A673 (cell line): ENCODE data around the gene HTRA2. TPM values are rescaled to one million over a fixed set of nuclear protein-coding genes. Genes with fewer than 3 reads are reported as not detected.
A peak's percentile ranks its signal among the peaks of the same experiment; 100 is the strongest.

ENCODE experiments used
- BruUV-seq: library from RNA; stranded (reverse); fragments of 400-500 nt; replicated peaks from 2 replicates; lab custom pipeline; 2021; lab: Mats Ljungman, UMichigan
- CTCF ChIA-PET: fragments of 300-600 bp; sonication (Branson Sonifier 250); formaldehyde crosslinking; loops from one replicate; lab custom pipeline; 2022; ENCODE audit warnings: antibody characterized with exemption; lab: Charles Lee
- POLR2A ChIA-PET: fragments of 300-600 bp; sonication (Branson Sonifier 250); formaldehyde crosslinking; loops from one replicate; lab custom pipeline; 2022; ENCODE audit warnings: antibody characterized with exemption; ENCODE audit not compliant: low non-redundant PET; lab: Charles Lee
- DNase-seq: peaks from one replicate; pipeline ENCODE4 v3.0.0-alpha.2; 2015; ENCODE audit warnings: low spot score
- H3K27ac ChIP-seq: fragments of 200-600 bp; sonication (generic); 2 replicates; pipeline ENCODE4 v1.5.1; 2016; ENCODE audit warnings: mixed run types, low read depth, mild to moderate bottlenecking, mixed read lengths, antibody characterized with exemption, low read length; ENCODE audit not compliant: poor library complexity, severe bottlenecking
- H3K27me3 ChIP-seq: fragments of 200-600 bp; sonication (generic); replicated peaks from 2 replicates; pipeline ENCODE4 v1.6.1; 2017; ENCODE audit warnings: mixed run types, low read depth, mild to moderate bottlenecking, mixed read lengths, antibody characterized with exemption, low read length; ENCODE audit not compliant: insufficient read depth, poor library complexity
- H3K36me3 ChIP-seq: fragments of 200-600 bp; sonication (generic); 2 replicates; pipeline ENCODE4 v1.6.1; 2016; ENCODE audit warnings: mixed run types, mild to moderate bottlenecking, mixed read lengths, antibody characterized with exemption, low read length; ENCODE audit not compliant: insufficient read depth, poor library complexity, severe bottlenecking
- H3K4me1 ChIP-seq: fragments of 200-600 bp; sonication (generic); 2 replicates; pipeline ENCODE4 v1.6.1; 2017; ENCODE audit warnings: mixed run types, mild to moderate bottlenecking, mixed read lengths, antibody characterized with exemption, low read length; ENCODE audit not compliant: insufficient read depth, poor library complexity, severe bottlenecking
- H3K4me3 ChIP-seq: fragments of 200-600 bp; sonication (generic); 2 replicates; pipeline ENCODE4 v1.5.1; 2016; ENCODE audit warnings: low read depth, mixed run types, mild to moderate bottlenecking, mixed read lengths, low read length; ENCODE audit not compliant: poor library complexity, severe bottlenecking
- H3K9me3 ChIP-seq: fragments of 200-600 bp; sonication (generic); 2 replicates; pipeline ENCODE4 v1.6.1; 2016; ENCODE audit warnings: mixed run types, low read depth, mild to moderate bottlenecking, mixed read lengths, antibody characterized with exemption, low read length; ENCODE audit not compliant: poor library complexity, severe bottlenecking
- CTCF ChIP-seq: fragments of 300-800, 200-600 bp; sonication (generic); conservative IDR thresholded peaks from 2 replicates; pipeline ENCODE4 v1.5.1; 2017; ENCODE audit warnings: low read depth, mild to moderate bottlenecking, antibody characterized with exemption, low read length, moderate library complexity, mixed read lengths
- EZH2 ChIP-seq: fragments of 200-600 bp; sonication (generic); IDR thresholded peaks from 2 replicates; pipeline ENCODE4 v1.6.1; 2017; ENCODE audit warnings: borderline replicate concordance, low read depth, mild to moderate bottlenecking, mixed read lengths, antibody characterized with exemption, low read length; ENCODE audit not compliant: poor library complexity, severe bottlenecking
- intact Hi-C: fragments of 100-400 bp; cut with micrococcal nuclease; formaldehyde crosslinking; loops from one replicate; pipeline ENCODE4 v1.10.0; 2022; ENCODE audit not compliant: unreplicated experiment
- total RNA-seq: library from RNA; stranded (reverse); gene quantifications from 2 replicates; pipeline ENCODE4 v1.2.3, GENCODE V29; 2021

The HTRA2 gene
- total RNA-seq, 1 experiment from 2014 or later, result 35.1 TPM

DNA sequence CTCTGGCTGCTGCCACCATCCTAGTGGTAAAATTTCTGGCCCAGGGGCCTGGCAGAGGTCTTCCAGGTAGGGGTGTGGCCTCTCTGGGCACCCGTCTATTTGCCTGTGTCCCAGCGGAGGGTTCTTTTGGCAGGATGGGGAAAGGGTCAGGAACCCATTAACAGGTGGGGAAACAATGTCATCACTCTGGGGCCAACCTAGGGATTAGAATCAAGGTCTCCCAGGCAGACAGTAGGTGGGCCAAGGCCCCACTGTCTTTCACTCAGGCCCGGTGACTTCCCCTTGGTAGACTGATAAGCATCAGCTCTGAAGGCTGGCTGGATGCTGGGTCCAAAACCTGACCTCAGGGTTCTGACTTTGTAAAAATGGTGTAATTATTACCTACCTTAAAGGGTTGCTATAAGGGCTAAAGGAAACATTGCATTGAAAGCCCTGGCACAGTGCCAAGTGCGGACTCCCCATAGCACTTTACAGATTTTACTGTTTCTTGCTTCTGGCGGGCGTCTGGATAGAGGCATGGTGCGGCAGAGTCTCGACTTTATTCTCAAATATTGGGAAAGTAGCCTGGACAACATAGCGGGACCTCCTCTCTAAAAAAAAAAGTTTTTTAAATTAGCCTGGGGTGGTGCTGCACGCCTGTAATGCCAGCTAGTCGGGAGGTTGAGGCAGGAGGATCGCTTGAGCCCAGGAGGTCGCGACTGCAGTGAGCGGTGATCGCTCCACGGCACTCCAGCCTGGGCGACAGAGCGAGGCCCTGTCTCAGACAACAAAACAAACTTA, 32.5 kb upstream of the HTRA2 start:
- POLR2A ChIA-PET, result no interaction called here
- DNase-seq, result no peak
- Histone ChIP-seq H3K27me3 (peaks cover 31% of the 10 kb centered on the region), H3K4me1 (peaks cover 5% of the 10 kb centered on the region), H3K4me3 (no peak overlapping the region), H3K36me3 (peaks cover 9% of the 10 kb centered on the region), H3K9me3 (no peaks in the 10 kb centered on the region), H3K27ac (no peak overlapping the region)
- TF ChIP-seq CTCF (no peak), EZH2 (no peak)
- intact Hi-C loops, result no loop called here
- BruUV-seq, result no TSS peak
- CTCF ChIA-PET, result interaction anchor here (0.5 kb wide), 1 partner anchor 45 kb away, joined by 5 read pairs; no protein-coding TSS in a partner anchor

DNA sequence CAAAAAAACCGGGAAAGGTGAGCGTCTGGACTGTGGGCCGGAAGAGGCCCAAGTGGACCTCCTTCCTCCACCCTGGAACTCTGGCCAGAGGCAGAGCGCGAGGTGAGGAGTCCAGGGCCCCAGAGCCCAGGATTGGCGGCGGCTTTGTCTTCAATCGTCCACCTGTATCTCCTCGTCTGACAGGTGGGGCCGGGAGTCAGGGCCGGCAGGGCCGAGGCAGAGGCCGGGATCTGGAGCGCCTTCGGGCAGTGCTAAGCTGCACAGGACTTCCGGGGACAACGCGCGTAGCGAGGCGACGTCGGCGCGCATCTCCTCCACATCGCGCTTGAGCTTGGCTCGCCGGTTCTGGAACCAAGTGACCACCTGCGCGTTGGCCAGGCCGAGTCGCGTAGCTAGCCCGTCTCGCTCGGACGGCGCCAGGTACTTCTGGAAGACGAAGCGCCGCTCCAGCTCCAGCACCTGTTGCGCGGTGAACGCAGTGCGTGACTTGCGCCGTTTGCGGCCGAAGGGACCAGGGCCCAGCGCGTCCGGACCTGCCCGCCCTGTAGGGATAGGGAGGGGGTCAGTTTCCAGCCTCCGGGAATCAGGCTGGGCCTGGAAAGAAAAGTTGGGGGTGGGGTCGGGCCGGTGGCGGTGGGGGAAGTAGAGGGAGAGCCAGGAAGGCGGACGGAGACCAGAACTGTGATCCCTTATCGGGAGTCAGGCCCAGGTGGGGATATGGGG, 31.8 kb upstream of the HTRA2 start:
- no peak for DNase-seq

More for the DNA sequence above, 31.8 kb upstream of the HTRA2 start:
- intact Hi-C loops, result no loop called here
- ChIA-PET POLR2A (no interaction called here), CTCF (interaction anchor here (0.5 kb wide), 1 partner anchor 46 kb away, joined by 5 read pairs; no protein-coding TSS in a partner anchor)
- H3K27me3 ChIP-seq, result peaks cover 31% of the 10 kb centered on the region
- TF ChIP-seq CTCF, result no peak
- TF ChIP-seq EZH2, result no peak
- no TSS peak for BruUV-seq
- H3K4me3 ChIP-seq, result peak overlapping the region; percentile 41
- no peaks in the 10 kb centered on the region for H3K9me3 ChIP-seq
- H3K27ac ChIP-seq, result no peak overlapping the region
- peaks cover 5% of the 10 kb centered on the region for H3K4me1 ChIP-seq
- peaks cover 2% of the 10 kb centered on the region for H3K36me3 ChIP-seq
